SJSA1 (cell line): ENCODE data around the gene ORM1. TPM values are rescaled to one million over a fixed set of nuclear protein-coding genes. Genes with fewer than 3 reads are reported as not detected.
A peak's percentile ranks its signal among the peaks of the same experiment; 100 is the strongest.
"Not testable (repeated sequence)": the region's sequence is repeated elsewhere in the genome, so short reads cannot be mapped to it uniquely, and the experiment has no call there.

ENCODE experiments used
- DNase-seq, 2 experiments: peaks; one replicate each; pipeline ENCODE4 v3.0.0-alpha.2; 2015 to 2020; ENCODE audit warnings: low spot score in 2 of 2, low read depth in 1 of 2
- H3K27ac ChIP-seq: fragments of 250-450 bp; sonication (Bioruptor Pico); 2 replicates; pipeline ENCODE4 v1.5.1; 2020; ENCODE audit warnings: mild to moderate bottlenecking, moderate library complexity
- H3K27me3 ChIP-seq: fragments of 250-450 bp; sonication (Bioruptor Pico); replicated peaks from 2 replicates; pipeline ENCODE4 v1.5.1; 2020; ENCODE audit warnings: mild to moderate bottlenecking, moderate library complexity
- H3K36me3 ChIP-seq: fragments of 250-450 bp; sonication (Bioruptor Pico); 2 replicates; pipeline ENCODE4 v1.5.1; 2020; ENCODE audit warnings: mild to moderate bottlenecking
- H3K4me1 ChIP-seq: fragments of 250-450 bp; sonication (Bioruptor Pico); replicated peaks from 2 replicates; pipeline ENCODE4 v1.6.1; 2021; ENCODE audit warnings: mild to moderate bottlenecking
- H3K4me3 ChIP-seq: fragments of 250-450 bp; sonication (Bioruptor Pico); 2 replicates; pipeline ENCODE4 v1.5.1; 2020; ENCODE audit warnings: mild to moderate bottlenecking
- H3K9me3 ChIP-seq: fragments of 250-450 bp; sonication (Bioruptor Pico); replicated peaks from 2 replicates; pipeline ENCODE4 v1.5.1; 2020; ENCODE audit warnings: mild to moderate bottlenecking
- total RNA-seq: library from RNA; depleted of rRNA; stranded (reverse); fragments of >200 nt; shearing (Covaris generic); gene quantifications from 2 replicates; pipeline ENCODE4 v1.2.3, GENCODE V29; 2014

Gene ORM1
- total RNA-seq, 1 experiment from 2014 or later = not detected

- H3K4me1 ChIP-seq = peaks cover 15% of the 10 kb centered on the region
- H3K27me3 ChIP-seq = no peaks in the 10 kb centered on the region
- H3K36me3 ChIP-seq = no peaks in the 10 kb centered on the region
- peak in 1 of 2 experiments; percentile 27 for DNase-seq
- H3K9me3 ChIP-seq = no peaks in the 10 kb centered on the region
- H3K4me3 ChIP-seq = no peak overlapping the region
- H3K27ac ChIP-seq = no peak overlapping the region
Observed at GRCh38 chr9:114316605-114317230, 6.2 kb upstream of the ORM1 start.

DNA sequence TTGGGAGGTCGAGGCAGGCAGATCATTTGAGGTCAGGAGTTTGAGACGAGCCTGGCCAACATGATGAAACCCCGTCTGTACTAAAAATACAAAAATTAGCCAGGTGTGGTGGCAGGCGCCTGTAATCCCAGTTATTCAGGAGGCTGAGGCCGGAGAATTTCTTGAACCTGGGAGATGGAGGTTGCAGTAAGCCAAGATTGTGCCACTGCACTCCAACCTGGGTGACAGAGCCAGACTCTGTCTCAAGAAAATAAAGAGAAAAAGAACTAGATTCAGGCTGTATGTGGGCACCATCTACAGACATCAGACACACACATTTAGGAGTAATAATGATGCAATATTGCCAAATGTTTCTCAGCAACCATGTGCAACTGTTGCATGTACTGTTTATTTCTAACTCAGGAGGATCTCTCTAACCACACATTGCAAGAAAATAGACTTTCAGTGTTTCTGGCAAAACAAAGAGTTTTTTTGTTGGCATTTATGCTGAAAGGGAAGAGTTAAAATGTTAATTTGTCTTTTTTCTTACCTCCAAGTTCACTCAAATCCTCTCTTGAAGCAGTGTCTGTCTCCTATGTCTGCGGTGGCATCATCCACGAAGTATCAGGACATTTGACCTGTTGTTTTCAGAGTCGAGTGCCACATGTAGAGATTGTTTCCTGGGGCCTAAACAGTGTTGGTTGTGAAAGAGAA lies 5.1 kb upstream of the ORM1 start:
- no peak overlapping the region for H3K27ac ChIP-seq
- no peaks in the 10 kb centered on the region for H3K27me3 ChIP-seq
- H3K4me1 ChIP-seq = peaks cover 20% of the 10 kb centered on the region
- H3K9me3 ChIP-seq = no peaks in the 10 kb centered on the region
- H3K4me3 ChIP-seq = no peak overlapping the region
- H3K36me3 ChIP-seq = no peaks in the 10 kb centered on the region
- peak in 1 of 2 experiments; percentile 8 for DNase-seq

DNA sequence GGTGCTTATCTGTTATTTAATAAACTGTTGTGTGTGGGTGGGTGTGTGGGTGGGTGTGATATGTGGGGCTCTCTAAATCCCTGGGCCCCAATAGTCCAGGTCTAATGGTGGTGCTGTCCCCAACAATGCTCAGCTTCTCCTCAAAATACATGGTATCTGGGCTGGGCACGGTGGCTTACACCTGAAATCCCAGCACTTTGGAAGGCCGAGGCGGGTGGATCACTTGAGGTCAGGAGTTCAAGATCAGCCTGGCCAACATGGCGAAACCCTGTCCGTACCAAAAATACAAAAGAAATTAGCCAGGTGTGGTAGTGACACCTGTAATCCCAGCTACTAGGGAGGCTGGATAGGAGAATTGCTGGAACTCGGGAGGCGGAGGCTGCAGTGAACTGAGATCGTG lies 4.5 kb upstream of the ORM1 start:
- Histone ChIP-seq H3K4me1 (peaks cover 20% of the 10 kb centered on the region), H3K27ac (no peak overlapping the region), H3K4me3 (no peak overlapping the region)

DNA sequence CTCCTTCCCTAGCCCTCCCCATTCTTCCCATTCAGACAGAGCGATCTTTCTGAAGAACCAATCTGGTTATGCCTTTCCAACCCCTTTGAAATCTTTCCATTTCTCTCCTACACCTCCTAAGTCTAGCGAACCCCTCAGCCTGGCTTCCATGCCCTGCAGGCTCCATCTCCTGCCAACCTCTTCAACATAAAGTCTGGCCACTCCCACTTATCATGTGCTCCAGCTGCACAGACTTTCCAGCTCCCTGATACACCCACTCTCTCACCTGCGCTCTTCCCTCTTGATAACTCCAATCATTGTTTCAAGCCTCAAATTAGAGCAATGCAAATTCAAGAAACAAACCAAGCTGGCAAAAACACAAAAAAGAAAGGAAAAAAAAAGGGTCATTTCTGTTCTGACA lies 3.8 kb upstream of the ORM1 start:
- DNase-seq = peak in 1 of 2 experiments; percentile 13
- no peak overlapping the region for H3K27ac ChIP-seq
- no peaks in the 10 kb centered on the region for H3K36me3 ChIP-seq
- no peak overlapping the region for H3K4me3 ChIP-seq
- H3K27me3 ChIP-seq = no peaks in the 10 kb centered on the region
- peaks cover 20% of the 10 kb centered on the region for H3K4me1 ChIP-seq
- H3K9me3 ChIP-seq = no peaks in the 10 kb centered on the region

More for the DNA sequence above, 4.5 kb upstream of the ORM1 start:
- DNase-seq = peak in 1 of 2 experiments; percentile 7
- Histone ChIP-seq H3K27me3 (no peaks in the 10 kb centered on the region), H3K36me3 (no peaks in the 10 kb centered on the region), H3K9me3 (no peaks in the 10 kb centered on the region)

GRCh38 chr9:114320710-114321109 lies 2.2 kb upstream of the ORM1 start:
- not testable (repeated sequence) for H3K27ac ChIP-seq, H3K9me3 ChIP-seq, H3K36me3 ChIP-seq, H3K4me3 ChIP-seq, H3K27me3 ChIP-seq
- peak; percentile 27 to 59 for DNase-seq
- H3K4me1 ChIP-seq = peaks cover 20% of the 10 kb centered on the region

DNA sequence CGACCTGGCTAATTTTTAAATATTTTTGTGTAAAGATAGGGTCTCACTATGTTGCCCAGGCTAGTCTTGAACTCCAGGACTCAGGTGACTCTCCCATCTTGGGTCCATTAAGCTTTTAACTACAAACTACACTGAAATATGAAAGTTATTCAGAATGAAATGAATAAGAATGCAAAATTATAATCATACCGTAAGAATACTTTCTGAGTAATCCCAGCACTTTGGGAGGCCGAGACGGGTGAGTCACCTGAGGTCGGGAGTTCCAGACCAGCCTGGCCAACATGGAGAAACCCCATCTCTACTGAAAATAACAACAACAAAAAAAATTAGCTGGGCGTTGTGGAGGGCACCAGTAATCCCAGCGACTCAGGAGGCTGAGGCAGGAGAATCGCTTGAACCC lies 1.1 kb upstream of the ORM1 start:
- Histone ChIP-seq H3K27ac (no peak overlapping the region; the same call in 1 of the 2 replicates), H3K9me3 (no peaks in the 10 kb centered on the region), H3K4me3 (no peak overlapping the region), H3K36me3 (no peaks in the 10 kb centered on the region), H3K27me3 (no peaks in the 10 kb centered on the region), H3K4me1 (peaks cover 20% of the 10 kb centered on the region)
- peak; percentile 43 to 62 for DNase-seq

- H3K27ac ChIP-seq, H3K4me3 ChIP-seq, H3K36me3 ChIP-seq, H3K9me3 ChIP-seq, DNase-seq, H3K27me3 ChIP-seq: not testable (repeated sequence)
- peaks cover 20% of the 10 kb centered on the region for H3K4me1 ChIP-seq
Observed at GRCh38 chr9:114322160-114322818, 609 bp upstream of the ORM1 start.

GRCh38 chr9:114323849-114324248 lies 951 bp downstream of the ORM1 start:
- H3K27me3 ChIP-seq, DNase-seq, H3K27ac ChIP-seq, H3K36me3 ChIP-seq, H3K9me3 ChIP-seq, H3K4me3 ChIP-seq: not testable (repeated sequence)
- H3K4me1 ChIP-seq = peaks cover 12% of the 10 kb centered on the region

DNA sequence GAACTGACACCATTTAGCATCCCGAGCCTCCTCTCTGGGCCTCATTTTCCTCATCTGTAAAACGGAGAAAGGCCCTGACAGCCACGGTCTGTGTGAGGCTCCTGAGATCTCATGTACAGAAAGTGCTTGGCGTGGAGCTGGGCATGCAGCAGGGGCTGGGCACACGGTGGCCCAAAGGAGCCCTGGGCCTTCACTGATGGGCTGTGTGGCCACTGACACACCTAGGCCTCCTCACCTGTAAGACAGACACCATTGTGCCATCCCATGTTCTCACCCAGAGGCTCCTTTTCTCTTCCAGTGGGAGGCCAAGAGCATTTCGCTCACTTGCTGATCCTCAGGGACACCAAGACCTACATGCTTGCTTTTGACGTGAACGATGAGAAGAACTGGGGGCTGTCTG lies 1.6 kb downstream of the ORM1 start:
- Histone ChIP-seq H3K27me3 (no peaks in the 10 kb centered on the region), H3K9me3 (no peaks in the 10 kb centered on the region), H3K4me3 (no peak overlapping the region), H3K27ac (no peak overlapping the region), H3K36me3 (no peaks in the 10 kb centered on the region), H3K4me1 (peaks cover 12% of the 10 kb centered on the region)
- no peak for DNase-seq

DNA sequence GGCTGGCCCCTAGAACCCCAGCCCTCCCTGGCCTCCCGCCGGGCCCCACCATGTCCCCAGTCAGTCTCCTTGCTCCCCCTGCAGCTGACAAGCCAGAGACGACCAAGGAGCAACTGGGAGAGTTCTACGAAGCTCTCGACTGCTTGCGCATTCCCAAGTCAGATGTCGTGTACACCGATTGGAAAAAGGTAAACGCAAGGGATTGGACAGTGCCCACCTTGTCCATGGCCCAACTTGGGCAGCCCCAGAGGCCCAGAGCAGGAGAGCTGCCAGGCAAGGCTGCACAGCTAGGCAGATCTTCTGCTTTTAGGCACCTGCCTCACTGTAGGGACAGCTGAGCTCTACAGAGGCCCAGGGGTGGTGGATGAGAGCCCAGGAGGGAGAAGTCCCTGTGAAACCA lies 2.1 kb downstream of the ORM1 start:
- not testable (repeated sequence) for H3K27ac ChIP-seq, H3K4me3 ChIP-seq, DNase-seq, H3K27me3 ChIP-seq, H3K9me3 ChIP-seq, H3K36me3 ChIP-seq
- H3K4me1 ChIP-seq = peaks cover 12% of the 10 kb centered on the region

GRCh38 chr9:114325684-114326254 lies 2.9 kb downstream of the ORM1 start:
- not testable (repeated sequence) for H3K4me3 ChIP-seq, H3K9me3 ChIP-seq, DNase-seq, H3K36me3 ChIP-seq, H3K27me3 ChIP-seq, H3K27ac ChIP-seq
- H3K4me1 ChIP-seq = peaks cover 12% of the 10 kb centered on the region

DNA sequence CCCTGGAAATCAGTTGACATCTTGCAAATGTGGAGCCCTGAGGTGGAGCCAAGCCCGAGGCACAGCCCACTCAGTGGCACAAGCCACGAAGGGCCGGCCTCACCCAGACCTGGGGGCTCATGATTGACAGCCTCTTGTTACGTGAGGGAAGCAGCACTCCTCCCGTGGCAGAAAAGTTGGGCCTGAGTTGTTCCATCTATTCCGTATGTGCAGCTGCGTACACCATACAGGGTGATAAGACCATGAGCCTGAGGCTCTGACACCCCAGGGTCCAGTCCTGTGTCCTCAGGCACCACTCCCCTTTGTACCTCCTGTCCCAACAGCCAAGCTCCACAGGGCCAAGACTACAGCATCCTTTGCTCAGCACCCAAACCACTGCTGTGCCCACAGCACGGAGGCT lies 4.9 kb downstream of the ORM1 start:
- Histone ChIP-seq H3K27me3 (no peaks in the 10 kb centered on the region), H3K9me3 (no peaks in the 10 kb centered on the region)
- no peak for DNase-seq

DNA sequence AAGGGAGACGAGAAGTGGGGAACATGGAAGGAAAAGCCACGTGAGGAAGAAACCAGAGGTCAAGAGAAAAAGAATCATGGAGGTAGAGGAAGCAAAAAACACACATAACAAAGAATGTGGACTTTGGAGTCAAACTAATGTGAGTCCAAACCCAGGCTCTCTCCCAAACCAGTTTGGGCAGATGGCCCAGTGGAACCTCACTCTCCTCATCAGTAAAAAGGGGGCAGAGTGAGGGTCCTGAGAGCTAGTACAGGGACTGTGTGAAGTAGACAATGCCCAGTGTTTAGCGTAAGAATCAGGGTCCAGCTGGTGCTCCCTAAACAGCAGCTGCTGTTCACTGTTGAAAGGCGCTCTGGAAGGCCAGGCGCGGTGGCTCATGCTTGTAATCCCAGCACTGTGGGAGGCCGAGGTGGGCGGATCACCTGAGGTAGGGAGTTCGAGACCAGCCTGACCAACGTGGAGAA lies 5.5 kb downstream of the ORM1 start:
- H3K4me1 ChIP-seq, H3K27me3 ChIP-seq, H3K27ac ChIP-seq, H3K36me3 ChIP-seq, DNase-seq, H3K9me3 ChIP-seq, H3K4me3 ChIP-seq: not testable (repeated sequence)

More for the DNA sequence above, 4.9 kb downstream of the ORM1 start:
- Histone ChIP-seq H3K36me3 (no peaks in the 10 kb centered on the region), H3K4me3 (no peak overlapping the region), H3K27ac (no peak overlapping the region), H3K4me1 (no peaks in the 10 kb centered on the region)
